Hematopoietic multipotent progenitor cell treated with erythropoietin and hydrocortisone succinate and interleukin-3 and kit ligand, for 6 days (in vitro differentiated cells): ENCODE measurements around the gene RRM2.

Source experiments
- DNase-seq: peaks from one replicate; pipeline ENCODE4 v3.0.0-alpha.2; 2015

Gene RRM2

GRCh38 chr2:10173258-10174005 lies 50.9 kb downstream of the RRM2 start:
- no peak for DNase-seq

GRCh38 chr2:10174173-10174572 lies 51.6 kb downstream of the RRM2 start:
- no peak for DNase-seq

- no peak for DNase-seq
Measured at GRCh38 chr2:10175441-10175840, 52.9 kb downstream of the RRM2 start.

- no peak for DNase-seq
Measured at GRCh38 chr2:10178751-10179150, 56.2 kb downstream of the RRM2 start.

- no peak for DNase-seq
Measured at GRCh38 chr2:10179422-10179821, 56.9 kb downstream of the RRM2 start.

- DNase-seq, result no peak
Measured at GRCh38 chr2:10180229-10180628, 57.7 kb downstream of the RRM2 start.
